Uterus (tissue), 2 donors: ENCODE data around the gene BAHCC1.

ENCODE experiments used
- POLR2A ChIP-seq, 2 donors: fragments of 450-650 bp; IDR thresholded peaks; one replicate each; pipeline ENCODE4 v1.6.1; 2016; ENCODE audit warnings: antibody characterized with exemption in 2 of 2, mild to moderate bottlenecking in 1 of 2, moderate library complexity in 1 of 2
- TF ChIP-seq, protein P1 (sequence below), 4 experiments: fragments of 200-600 bp in 2 of 4; fragments of 450-650 bp in 2 of 4; sonication (generic) in 2 of 4; IDR thresholded peaks; one replicate each; pipeline ENCODE4 v1.5.1; 2016 to 2019; ENCODE audit warnings: antibody characterized with exemption in 4 of 4, mild to moderate bottlenecking in 2 of 4, moderate library complexity in 1 of 4

GRCh38 chr17:81466564-81467472 is 71.6 kb downstream of the BAHCC1 start:
- TF ChIP-seq, protein P1, sequence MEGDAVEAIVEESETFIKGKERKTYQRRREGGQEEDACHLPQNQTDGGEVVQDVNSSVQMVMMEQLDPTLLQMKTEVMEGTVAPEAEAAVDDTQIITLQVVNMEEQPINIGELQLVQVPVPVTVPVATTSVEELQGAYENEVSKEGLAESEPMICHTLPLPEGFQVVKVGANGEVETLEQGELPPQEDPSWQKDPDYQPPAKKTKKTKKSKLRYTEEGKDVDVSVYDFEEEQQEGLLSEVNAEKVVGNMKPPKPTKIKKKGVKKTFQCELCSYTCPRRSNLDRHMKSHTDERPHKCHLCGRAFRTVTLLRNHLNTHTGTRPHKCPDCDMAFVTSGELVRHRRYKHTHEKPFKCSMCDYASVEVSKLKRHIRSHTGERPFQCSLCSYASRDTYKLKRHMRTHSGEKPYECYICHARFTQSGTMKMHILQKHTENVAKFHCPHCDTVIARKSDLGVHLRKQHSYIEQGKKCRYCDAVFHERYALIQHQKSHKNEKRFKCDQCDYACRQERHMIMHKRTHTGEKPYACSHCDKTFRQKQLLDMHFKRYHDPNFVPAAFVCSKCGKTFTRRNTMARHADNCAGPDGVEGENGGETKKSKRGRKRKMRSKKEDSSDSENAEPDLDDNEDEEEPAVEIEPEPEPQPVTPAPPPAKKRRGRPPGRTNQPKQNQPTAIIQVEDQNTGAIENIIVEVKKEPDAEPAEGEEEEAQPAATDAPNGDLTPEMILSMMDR (IDR thresholded peaks at IDR 0.05) = no peak
- no peak for TF ChIP-seq POLR2A (IDR thresholded peaks at IDR 0.05)
